Mesenchymal stem cell (in vitro differentiated cells and primary cell): ENCODE measurements around the gene P2RY6.
"Not testable (repeated sequence)": the region's sequence is repeated elsewhere in the genome, so short reads cannot be mapped to it uniquely, and the experiment has no call there.

Experiments used
- DNase-seq: peaks from one replicate; pipeline ENCODE4 v3.0.0-alpha.2; 2013
- H2AFZ ChIP-seq: one replicate; pipeline ENCODE4 v1.6.1; 2013; ENCODE audit warnings: low read depth, mild to moderate bottlenecking, control low read depth, inconsistent platforms, low read length, moderate library complexity
- H2AK5ac ChIP-seq: 2 replicates; pipeline ENCODE4 v1.6.1; 2013; ENCODE audit warnings: low read length, moderate library complexity, mild to moderate bottlenecking, inconsistent platforms; ENCODE audit not compliant: severe bottlenecking
- H2BK120ac ChIP-seq: one replicate; pipeline ENCODE4 v1.6.1; 2013; ENCODE audit warnings: low read depth, mild to moderate bottlenecking, inconsistent platforms, low read length, moderate library complexity
- H2BK12ac ChIP-seq, 2 experiments: one replicate each; pipeline ENCODE4 v1.6.1; 2013; ENCODE audit warnings: inconsistent platforms in 2 of 2, low read length in 2 of 2, mild to moderate bottlenecking in 2 of 2, moderate library complexity in 2 of 2, control low read depth in 1 of 2
- H2BK15ac ChIP-seq: one replicate; pipeline ENCODE4 v1.6.1; 2013; ENCODE audit warnings: mild to moderate bottlenecking, low read depth, inconsistent platforms; ENCODE audit not compliant: poor library complexity, severe bottlenecking
- H2BK5ac ChIP-seq: 2 replicates; pipeline ENCODE4 v1.6.1; 2013; ENCODE audit warnings: low read depth, mild to moderate bottlenecking, low read length, control low read depth, inconsistent platforms; ENCODE audit not compliant: poor library complexity, severe bottlenecking
- H3K14ac ChIP-seq, 2 experiments: one replicate each; pipeline ENCODE4 v1.6.1; 2013; ENCODE audit warnings: inconsistent platforms in 2 of 2, low read length in 2 of 2, control low read depth in 1 of 2, mild to moderate bottlenecking in 1 of 2, moderate library complexity in 1 of 2
- H3K18ac ChIP-seq, 2 experiments: one replicate each; pipeline ENCODE4 v1.6.1; 2013; ENCODE audit warnings: inconsistent platforms in 2 of 2, low read length in 2 of 2, control low read depth in 1 of 2, low read depth in 1 of 2, mild to moderate bottlenecking in 1 of 2
- H3K23ac ChIP-seq, 2 experiments: one replicate each; pipeline ENCODE4 v1.6.1; 2013; ENCODE audit warnings: inconsistent platforms in 2 of 2, low read length in 2 of 2, mild to moderate bottlenecking in 2 of 2, moderate library complexity in 2 of 2, control low read depth in 1 of 2
- H3K27ac ChIP-seq: 2 replicates; pipeline ENCODE4 v1.5.1; 2013; ENCODE audit warnings: mild to moderate bottlenecking, moderate library complexity, low read length, control low read depth, inconsistent platforms; ENCODE audit not compliant: poor library complexity, severe bottlenecking
- H3K27me3 ChIP-seq, 2 experiments: 2 replicates each; pipeline versions ENCODE4 v1.6.1 to v1.7.0; 2013; ENCODE audit warnings: low read length in 2 of 2, mild to moderate bottlenecking in 2 of 2, moderate library complexity in 2 of 2, control low read depth in 1 of 2, inconsistent platforms in 1 of 2; ENCODE audit not compliant: control insufficient read depth in 1 of 2, insufficient read depth in 1 of 2
- H3K36me3 ChIP-seq, 2 experiments: 2 replicates each; pipeline versions ENCODE4 v1.6.1 to v1.7.0; 2013; ENCODE audit warnings: low read length in 2 of 2, control low read depth in 1 of 2, inconsistent platforms in 1 of 2, low read depth in 1 of 2, mild to moderate bottlenecking in 1 of 2; ENCODE audit not compliant: insufficient read depth in 2 of 2, control insufficient read depth in 1 of 2
- H3K4ac ChIP-seq, 2 experiments: one replicate each; pipeline ENCODE4 v1.6.1; 2013; ENCODE audit warnings: inconsistent platforms in 2 of 2, low read length in 2 of 2, mild to moderate bottlenecking in 2 of 2, moderate library complexity in 2 of 2, control low read depth in 1 of 2, low read depth in 1 of 2
- H3K4me1 ChIP-seq: 2 replicates; pipeline ENCODE4 v1.6.1; 2013; ENCODE audit warnings: low read depth, low read length, control low read depth; ENCODE audit not compliant: control insufficient read depth, insufficient read depth
- H3K4me2 ChIP-seq: 2 replicates; pipeline ENCODE4 v1.6.1; 2013; ENCODE audit warnings: low read length, mild to moderate bottlenecking, inconsistent platforms; ENCODE audit not compliant: poor library complexity, severe bottlenecking
- H3K4me3 ChIP-seq, 2 experiments: 2 replicates each; pipeline versions ENCODE4 v1.5.1 to v1.7.0; 2013; ENCODE audit warnings: low read length in 2 of 2, mild to moderate bottlenecking in 2 of 2, control low read depth in 1 of 2, low read depth in 1 of 2; ENCODE audit not compliant: insufficient read depth in 1 of 2
- H3K79me1 ChIP-seq: replicated peaks from 2 replicates; pipeline ENCODE4 v1.6.1; 2013; ENCODE audit warnings: mild to moderate bottlenecking, control low read depth, low read length, inconsistent platforms; ENCODE audit not compliant: poor library complexity, severe bottlenecking
- H3K9ac ChIP-seq: 2 replicates; pipeline ENCODE4 v1.7.0; 2013; ENCODE audit warnings: mild to moderate bottlenecking, low read length, moderate library complexity
- H3K9me3 ChIP-seq: 2 replicates; pipeline ENCODE4 v1.7.0; 2013; ENCODE audit warnings: mild to moderate bottlenecking, low read length; ENCODE audit not compliant: control insufficient read depth
- H4K8ac ChIP-seq: one replicate; pipeline ENCODE4 v1.6.1; 2013; ENCODE audit warnings: inconsistent platforms, mild to moderate bottlenecking, low read length, moderate library complexity
- H4K91ac ChIP-seq: one replicate; pipeline ENCODE4 v1.6.1; 2013; ENCODE audit warnings: mild to moderate bottlenecking, low read length, inconsistent platforms
- WGBS: methylation state at CpG from one replicate; pipeline ENCODE4 v1.1.7; 2013; ENCODE audit warnings: mixed read lengths; 5-methylcytosine and 5-hydroxymethylcytosine counted together

P2RY6 gene

DNA sequence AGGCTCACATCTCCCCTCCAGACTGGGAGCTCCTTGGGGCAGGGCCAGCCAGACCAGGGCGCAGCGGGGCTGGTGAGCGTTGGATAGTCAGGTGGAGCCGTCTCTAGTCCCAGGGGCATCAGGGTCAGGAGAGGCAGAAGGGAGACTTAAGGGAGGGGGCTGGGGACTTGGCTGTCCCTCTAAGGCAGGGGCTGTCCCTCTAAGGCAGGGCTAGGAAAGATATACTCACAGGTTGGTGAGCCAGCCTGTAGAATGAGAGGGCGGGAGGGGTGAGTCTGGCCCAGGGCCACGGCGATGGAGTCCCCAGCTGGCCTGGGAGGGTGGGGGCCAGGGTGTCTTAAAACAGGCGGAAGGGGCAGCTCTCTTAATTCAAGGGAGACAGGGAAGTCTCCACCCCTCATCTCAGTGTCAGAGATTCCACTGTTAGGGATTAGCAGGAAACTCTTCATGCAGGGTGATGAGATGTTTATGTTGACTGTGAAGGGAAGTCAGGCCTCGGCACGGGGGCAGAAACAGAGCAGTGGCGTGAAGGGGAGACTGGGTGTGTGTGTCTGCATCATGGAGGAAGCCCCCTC is 42.7 kb upstream of the P2RY6 start:
- peak overlapping the region in 1 of 2 experiments; percentile 9 for H3K4me3 ChIP-seq
- WGBS: 44% methylated on average over 10 of the region's 11 CpGs
- H3K27ac ChIP-seq: no peak overlapping the region
- H3K18ac ChIP-seq: peak overlapping the region; percentile 55 to 68
- H2BK120ac ChIP-seq: no peak overlapping the region
- peak; percentile 63 for DNase-seq
- peak overlapping the region; percentile 30 for H2BK15ac ChIP-seq
- peak overlapping the region; percentile 48 for H4K91ac ChIP-seq
- H3K9ac ChIP-seq: no peak overlapping the region
- peak overlapping the region; percentile 72 to 83 for H2BK12ac ChIP-seq
- no peak overlapping the region for H3K23ac ChIP-seq
- H2AFZ ChIP-seq: peak overlapping the region; percentile 67
- H4K8ac ChIP-seq: peak overlapping the region; percentile 33
- H3K9me3 ChIP-seq: no peaks in the 10 kb centered on the region
- H2AK5ac ChIP-seq: no peak overlapping the region
- H3K4me1 ChIP-seq: peaks cover 1% of the 10 kb centered on the region
- H3K4ac ChIP-seq: peak overlapping the region in 1 of 2 experiments; percentile 24
- no peaks in the 10 kb centered on the region for H3K79me1 ChIP-seq
- no peak overlapping the region for H2BK5ac ChIP-seq
- peaks cover 15 to 24% of the 10 kb centered on the region in 2 experiments for H3K27me3 ChIP-seq
- H3K36me3 ChIP-seq: peaks cover 0 to under 1% of the 10 kb centered on the region in 2 experiments
- peak overlapping the region in 1 of 2 experiments; percentile 62 for H3K14ac ChIP-seq
- H3K4me2 ChIP-seq: no peak overlapping the region

GRCh38 chr11:73229896-73230875 is 42.0 kb upstream of the P2RY6 start:
- peaks cover 0 to 6% of the 10 kb centered on the region in 2 experiments for H3K36me3 ChIP-seq
- no peak overlapping the region for H2AK5ac ChIP-seq
- peak overlapping the region; percentile 12 to 15 for H2BK12ac ChIP-seq
- H3K4me3 ChIP-seq: no peak overlapping the region
- 79% methylated on average over 16 of the region's 16 CpGs for WGBS
- no peak overlapping the region for H3K27ac ChIP-seq
- peak overlapping the region in 1 of 2 experiments; percentile 24 for H3K4ac ChIP-seq
- H3K4me2 ChIP-seq: no peak overlapping the region
- no peak overlapping the region for H3K14ac ChIP-seq
- H3K23ac ChIP-seq: no peak overlapping the region
- peak overlapping the region; percentile 67 for H2AFZ ChIP-seq
- H3K4me1 ChIP-seq: peaks cover 1% of the 10 kb centered on the region
- peak overlapping the region; percentile 77 for H4K91ac ChIP-seq
- peak overlapping the region; percentile 8 for H4K8ac ChIP-seq
- no peak overlapping the region for H3K9ac ChIP-seq
- H2BK5ac ChIP-seq: no peak overlapping the region
- H2BK120ac ChIP-seq: no peak overlapping the region
- H3K27me3 ChIP-seq: peaks cover 15 to 16% of the 10 kb centered on the region in 2 experiments
- peak overlapping the region; percentile 14 to 25 for H3K18ac ChIP-seq
- H2BK15ac ChIP-seq: peak overlapping the region; percentile 49
- no peaks in the 10 kb centered on the region for H3K9me3 ChIP-seq
- no peaks in the 10 kb centered on the region for H3K79me1 ChIP-seq
- no peak for DNase-seq

- Histone ChIP-seq H3K27ac (no peak overlapping the region), H3K27me3 (peaks cover 11 to 12% of the 10 kb centered on the region in 2 experiments), H2BK12ac (peak overlapping the region in 1 of 2 experiments; percentile 65), H2AK5ac (no peak overlapping the region), H3K36me3 (peaks cover 0 to 6% of the 10 kb centered on the region in 2 experiments), H3K23ac (no peak overlapping the region), H3K4me3 (no peak overlapping the region), H3K4me2 (no peak overlapping the region), H4K91ac (no peak overlapping the region), H3K14ac (no peak overlapping the region), H2BK120ac (no peak overlapping the region), H2BK5ac (no peak overlapping the region), H2AFZ (no peak overlapping the region), H3K9ac (no peak overlapping the region), H4K8ac (no peak overlapping the region), H3K4me1 (peaks cover 1% of the 10 kb centered on the region), H3K18ac (no peak overlapping the region), H3K4ac (no peak overlapping the region), H2BK15ac (no peak overlapping the region), H3K79me1 (no peaks in the 10 kb centered on the region), H3K9me3 (no peaks in the 10 kb centered on the region)
- 96% methylated on average over 5 of the region's 7 CpGs for WGBS
- no peak for DNase-seq
These were observed 41.2 kb upstream of the P2RY6 start for GRCh38 chr11:73230931-73231330.

DNA sequence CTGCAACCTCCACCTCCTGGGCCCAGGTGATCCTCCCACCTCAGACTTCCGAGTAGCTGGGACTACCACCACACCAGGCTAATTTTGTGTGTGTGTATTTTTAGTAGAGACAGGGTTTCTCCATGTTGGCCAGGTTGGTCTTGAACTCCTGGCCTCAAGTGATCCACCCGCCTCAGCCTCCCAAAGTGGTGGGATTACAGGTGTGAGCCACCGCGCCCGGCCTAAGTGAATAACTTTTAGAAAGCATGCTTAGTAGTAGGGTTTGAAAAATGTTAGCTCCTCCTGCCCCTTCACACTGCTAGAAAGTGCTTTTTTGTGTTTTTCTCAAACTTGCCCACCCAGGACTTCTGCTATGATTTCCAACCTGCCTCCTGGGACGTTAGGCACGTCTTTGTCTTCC is 39.7 kb upstream of the P2RY6 start:
- H3K9me3 ChIP-seq: not testable (repeated sequence)
- 96% methylated on average over 4 of the region's 7 CpGs for WGBS

More for the DNA sequence above, 39.7 kb upstream of the P2RY6 start:
- H2BK120ac ChIP-seq, H3K79me1 ChIP-seq, H2BK15ac ChIP-seq, H4K8ac ChIP-seq, H3K36me3 ChIP-seq, H2BK12ac ChIP-seq, H3K4me1 ChIP-seq, H2AK5ac ChIP-seq, H2AFZ ChIP-seq, DNase-seq, H3K27ac ChIP-seq, H4K91ac ChIP-seq, H3K4ac ChIP-seq, H2BK5ac ChIP-seq, H3K18ac ChIP-seq, H3K4me3 ChIP-seq, H3K14ac ChIP-seq, H3K23ac ChIP-seq, H3K4me2 ChIP-seq, H3K9ac ChIP-seq: not testable (repeated sequence)
- H3K27me3 ChIP-seq: peaks cover 8 to 11% of the 10 kb centered on the region in 2 experiments
